ENCODE data around the gene ARHGAP26.

Gene ARHGAP26

GRCh38 chr5:142955628-142956027 is 185.5 kb downstream of the ARHGAP26 start:
- DNase-seq (ENCODE audit: extremely low read depth, low read depth) = no peak
- H3K4me3 ChIP-seq (replicated peaks; ENCODE audit: low read depth, low read length) = no peak overlapping the region
- no peak for TF ChIP-seq CTCF (IDR thresholded peaks at IDR 0.05; ENCODE audit: low read depth, low read length, missing control alignments)

- no peak overlapping the region for H3K4me3 ChIP-seq (replicated peaks; ENCODE audit: low read depth, low read length)
- DNase-seq (ENCODE audit: extremely low read depth, low read depth) = no peak
- no peak for TF ChIP-seq CTCF (IDR thresholded peaks at IDR 0.05; ENCODE audit: low read depth, low read length, missing control alignments)
These were observed 187.4 kb downstream of the ARHGAP26 start for GRCh38 chr5:142957528-142957927.

GRCh38 chr5:142958944-142959682 is 188.9 kb downstream of the ARHGAP26 start:
- no peak for TF ChIP-seq CTCF (IDR thresholded peaks at IDR 0.05; ENCODE audit: low read depth, low read length, missing control alignments)
- DNase-seq (ENCODE audit: extremely low read depth, low read depth) = no peak
- H3K4me3 ChIP-seq (replicated peaks; ENCODE audit: low read depth, low read length) = no peak overlapping the region

- no peak for TF ChIP-seq CTCF (IDR thresholded peaks at IDR 0.05; ENCODE audit: low read depth, low read length, missing control alignments)
- DNase-seq (ENCODE audit: extremely low read depth, low read depth) = no peak
- no peak overlapping the region for H3K4me3 ChIP-seq (replicated peaks; ENCODE audit: low read depth, low read length)
These were observed 189.8 kb downstream of the ARHGAP26 start for GRCh38 chr5:142959683-142960657.

- no peak overlapping the region for H3K4me3 ChIP-seq (replicated peaks; ENCODE audit: low read depth, low read length)
- TF ChIP-seq CTCF (IDR thresholded peaks at IDR 0.05; ENCODE audit: low read depth, low read length, missing control alignments) = no peak
- DNase-seq (ENCODE audit: extremely low read depth, low read depth) = no peak
These were observed 191.4 kb downstream of the ARHGAP26 start for GRCh38 chr5:142961440-142962173.

GRCh38 chr5:142962174-142962533 is 192.0 kb downstream of the ARHGAP26 start:
- TF ChIP-seq CTCF (IDR thresholded peaks at IDR 0.05; ENCODE audit: low read depth, low read length, missing control alignments) = no peak
- no peak overlapping the region for H3K4me3 ChIP-seq (replicated peaks; ENCODE audit: low read depth, low read length)
- DNase-seq (ENCODE audit: extremely low read depth, low read depth) = no peak

Data from HFF-Myc (cell line).